Spinal cord (tissue), 10 donors: ENCODE results near the gene CCDC110. TPM values are rescaled to one million over a fixed set of nuclear protein-coding genes. Genes with fewer than 3 reads are reported as not detected.
A peak's percentile ranks its signal among the peaks of the same experiment; 100 is the strongest.

Experiments
- DNase-seq, 6 donors: peaks; one replicate each; pipeline versions ENCODE4 v3.0.0 to v3.0.0-alpha.2; 2013 to 2015; ENCODE audit warnings: low spot score in 6 of 6, low read depth in 4 of 6
- H3K27ac ChIP-seq: one replicate; pipeline ENCODE4 v1.5.1; 2013; ENCODE audit warnings: low read depth, low read length, control low read depth
- H3K27me3 ChIP-seq: one replicate; pipeline ENCODE4 v1.6.1; 2013; ENCODE audit warnings: low read length; ENCODE audit not compliant: control insufficient read depth, insufficient read depth
- H3K36me3 ChIP-seq: one replicate; pipeline ENCODE4 v1.6.1; 2013; ENCODE audit warnings: low read length; ENCODE audit not compliant: control insufficient read depth, insufficient read depth
- H3K4me1 ChIP-seq: one replicate; pipeline ENCODE4 v1.6.1; 2013; ENCODE audit warnings: low read length; ENCODE audit not compliant: control insufficient read depth, insufficient read depth
- H3K4me3 ChIP-seq: one replicate; pipeline ENCODE4 v1.5.1; 2013; ENCODE audit warnings: low read depth, low read length, control low read depth
- H3K9me3 ChIP-seq: one replicate; pipeline ENCODE4 v1.6.1; 2013; ENCODE audit warnings: low read length; ENCODE audit not compliant: control insufficient read depth, insufficient read depth
- WGBS: methylation state at CpG from one replicate; pipeline ENCODE4 v1.1.5; 2013; ENCODE audit warnings: missing lambda C conversion rate; ENCODE audit not compliant: insufficient coverage; 5-methylcytosine and 5-hydroxymethylcytosine counted together
- polyA plus RNA-seq, 2 donors: library from polyadenylated mRNA; unstranded; fragments of 120-200 nt; gene quantifications; one replicate each; pipeline ENCODE4 v1.2.1, GENCODE V29; 2013; ENCODE audit not compliant: insufficient read length in 2 of 2
- total RNA-seq, 2 donors: library from RNA; depleted of rRNA in 1 of 2; stranded (reverse); fragments of 120-200 nt in 1 of 2; fragments of >200 nt in 1 of 2; gene quantifications; one replicate each; pipeline versions ENCODE4 v1.2.3 to v1.2.4, GENCODE V29; 2013 to 2014
- donor health status: healthy.

The CCDC110 gene
- total and polyA plus RNA-seq, 4 donors = 2.0 to 4.8 (median 2.6) TPM

GRCh38 chr4:185435466-185435865 is 36.1 kb downstream of the CCDC110 start:
- Histone ChIP-seq H3K27me3 (no peaks in the 10 kb centered on the region), H3K4me1 (no peaks in the 10 kb centered on the region), H3K27ac (no peak overlapping the region), H3K4me3 (no peak overlapping the region), H3K9me3 (no peaks in the 10 kb centered on the region), H3K36me3 (no peaks in the 10 kb centered on the region)
- no peak for DNase-seq

- no peak overlapping the region for H3K27ac ChIP-seq
- no peak for DNase-seq
- no CpG with 5 or more reads among the region's 5 CpGs for WGBS
- H3K27me3 ChIP-seq = no peaks in the 10 kb centered on the region
- no peak overlapping the region for H3K4me3 ChIP-seq
- no peaks in the 10 kb centered on the region for H3K9me3 ChIP-seq
- peaks cover 10% of the 10 kb centered on the region for H3K4me1 ChIP-seq
- H3K36me3 ChIP-seq = peaks cover 2% of the 10 kb centered on the region
Observed at GRCh38 chr4:185429660-185430059, 41.9 kb downstream of the CCDC110 start.

GRCh38 chr4:185426960-185427688 is 44.4 kb downstream of the CCDC110 start:
- Histone ChIP-seq H3K4me3 (no peak overlapping the region), H3K27ac (no peak overlapping the region), H3K4me1 (peaks cover 18% of the 10 kb centered on the region), H3K27me3 (no peaks in the 10 kb centered on the region), H3K36me3 (peaks cover 5% of the 10 kb centered on the region), H3K9me3 (no peaks in the 10 kb centered on the region)
- no peak for DNase-seq
- whole genome bisulfite sequencing = 100% methylated on average over 14 of the region's 22 CpGs

- H3K27me3 ChIP-seq = no peaks in the 10 kb centered on the region
- peaks cover 18% of the 10 kb centered on the region for H3K4me1 ChIP-seq
- H3K4me3 ChIP-seq = peak within 1 kb of the TSS; percentile 93
- H3K9me3 ChIP-seq = no peaks in the 10 kb centered on the region
- H3K36me3 ChIP-seq = peaks cover 5% of the 10 kb centered on the region
- H3K27ac ChIP-seq = peak within 1 kb of the TSS; percentile 93
- WGBS = under 1% methylated on average over 66 of the region's 66 CpGs
- peak; percentile 84 to 98 (median 91) for DNase-seq
Observed at GRCh38 chr4:185425647-185426352, 45.7 kb downstream of the CCDC110 start, which contains the start of gene UFSP2. Gene UFSP2, minus strand, starts transcription at chr4:185425964. Its CDS starts 96 bp downstream, at chr4:185425868.

GRCh38 chr4:185424905-185425646 is 46.5 kb downstream of the CCDC110 start:
- peaks cover 5% of the 10 kb centered on the region for H3K36me3 ChIP-seq
- WGBS = 16% methylated on average over 12 of the region's 13 CpGs
- DNase-seq = peak in 3 of 6 donors; percentile 26 to 75 (median 47)
- H3K9me3 ChIP-seq = no peaks in the 10 kb centered on the region
- H3K4me3 ChIP-seq = peak overlapping the region; percentile 93
- H3K27ac ChIP-seq = peak overlapping the region; percentile 93
- peaks cover 18% of the 10 kb centered on the region for H3K4me1 ChIP-seq
- no peaks in the 10 kb centered on the region for H3K27me3 ChIP-seq

GRCh38 chr4:185421366-185422124 is 50.0 kb downstream of the CCDC110 start:
- no peak overlapping the region for H3K27ac ChIP-seq
- no peaks in the 10 kb centered on the region for H3K27me3 ChIP-seq
- H3K4me1 ChIP-seq = peaks cover 13% of the 10 kb centered on the region
- H3K9me3 ChIP-seq = no peaks in the 10 kb centered on the region
- no CpG with 5 or more reads among the region's 2 CpGs for WGBS
- peak in 1 of 6 donors; percentile 13 for DNase-seq
- no peak overlapping the region for H3K4me3 ChIP-seq
- peaks cover 19% of the 10 kb centered on the region for H3K36me3 ChIP-seq

- Histone ChIP-seq H3K4me3 (no peak overlapping the region), H3K27ac (no peak overlapping the region), H3K4me1 (no peaks in the 10 kb centered on the region), H3K36me3 (peaks cover 24% of the 10 kb centered on the region), H3K9me3 (no peaks in the 10 kb centered on the region), H3K27me3 (no peaks in the 10 kb centered on the region)
- DNase-seq = no peak
Observed at GRCh38 chr4:185416955-185417354, 54.6 kb downstream of the CCDC110 start.

GRCh38 chr4:185412412-185412811 is 59.1 kb downstream of the CCDC110 start:
- no peaks in the 10 kb centered on the region for H3K4me1 ChIP-seq
- H3K27ac ChIP-seq = no peak overlapping the region
- H3K4me3 ChIP-seq = no peak overlapping the region
- H3K9me3 ChIP-seq = no peaks in the 10 kb centered on the region
- DNase-seq = no peak
- WGBS = 100% methylated on average over 5 of the region's 5 CpGs
- no peaks in the 10 kb centered on the region for H3K27me3 ChIP-seq
- peaks cover 16% of the 10 kb centered on the region for H3K36me3 ChIP-seq

GRCh38 chr4:185411849-185412248 is 59.7 kb downstream of the CCDC110 start:
- H3K9me3 ChIP-seq = no peaks in the 10 kb centered on the region
- DNase-seq = no peak
- no peaks in the 10 kb centered on the region for H3K27me3 ChIP-seq
- peaks cover 16% of the 10 kb centered on the region for H3K36me3 ChIP-seq
- no peak overlapping the region for H3K4me3 ChIP-seq
- WGBS = no CpG with 5 or more reads among the region's 5 CpGs
- H3K4me1 ChIP-seq = no peaks in the 10 kb centered on the region
- H3K27ac ChIP-seq = no peak overlapping the region
